M059J (cell line): ENCODE results near the gene ILK. TPM values are rescaled to one million over a fixed set of nuclear protein-coding genes. Genes with fewer than 3 reads are reported as not detected.
A peak's percentile ranks its signal among the peaks of the same experiment; 100 is the strongest.

Source experiments
- DNase-seq: peaks from one replicate; pipeline ENCODE4 v3.0.0-alpha.2; 2012; ENCODE audit warnings: low read depth
- total RNA-seq: library from RNA; depleted of rRNA; stranded (reverse); fragments of >200 nt; shearing (Covaris generic); gene quantifications from 2 replicates; pipeline ENCODE4 v1.2.3, GENCODE V29; 2014; rRNA removed

ILK gene
- total RNA-seq, 1 experiment from 2014 or later = 201 TPM

DNA sequence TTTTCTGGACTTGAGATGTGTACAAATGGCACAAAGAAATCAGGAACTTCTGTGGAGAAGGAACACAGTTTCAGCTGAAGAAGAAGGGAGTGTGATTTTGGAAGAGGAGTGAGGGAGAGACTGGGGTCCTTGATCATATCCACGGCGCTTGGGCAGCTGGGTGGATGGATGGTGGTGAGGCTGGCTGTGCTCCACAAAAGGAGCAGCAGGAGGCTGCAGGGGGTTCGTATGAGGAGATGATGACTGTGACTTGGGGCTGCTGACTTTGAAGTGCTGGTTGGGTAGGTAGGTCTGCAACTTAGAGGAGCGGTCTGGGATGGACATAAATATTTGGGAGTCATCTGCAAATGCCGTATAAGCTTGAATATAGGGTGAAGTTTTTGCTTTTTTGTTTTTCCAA, 53.4 kb downstream of the ILK start:
- no peak for DNase-seq

- DNase-seq = peak; percentile 36
These were observed 53.8 kb downstream of the ILK start for GRCh38 chr11:6657346-6657745.

DNA sequence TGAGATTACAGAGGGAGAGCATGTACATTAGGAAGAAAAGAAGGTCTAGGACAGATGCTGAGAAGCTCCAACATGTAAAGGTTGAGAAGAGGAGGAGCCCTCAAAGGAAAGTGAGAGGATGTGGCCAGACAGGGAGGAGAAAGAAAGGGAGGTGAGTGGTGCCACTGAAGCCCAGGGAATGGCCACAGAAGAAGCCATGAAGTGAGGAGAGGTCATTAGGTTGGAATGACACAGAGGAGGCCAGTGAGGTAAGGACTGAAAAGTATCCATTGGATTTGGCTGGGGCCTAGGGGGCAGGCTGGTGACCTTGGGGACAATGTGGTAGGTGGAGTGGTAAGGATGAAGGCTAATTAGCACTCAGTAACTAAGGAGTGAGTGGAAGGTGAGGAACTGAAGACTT, 55.1 kb downstream of the ILK start:
- DNase-seq = no peak

Other genes with a start within 250 kb of the ILK start
- 105 and 124 TPM in 2 replicates for gene SMPD1, start 213.3 kb upstream of the ILK start, total RNA-seq
- gene APBB1, start 184.7 kb upstream of the ILK start, total RNA-seq = 16.5 and 24.4 TPM in 2 replicates
- not detected in 2 replicates for gene HPX, start 162.8 kb upstream of the ILK start, total RNA-seq
- gene TRIM3, start 129.8 kb upstream of the ILK start, total RNA-seq = 10.3 and 10.4 TPM in 2 replicates
- 66.8 and 84.0 TPM in 2 replicates for gene ARFIP2, start 122.4 kb upstream of the ILK start, total RNA-seq
- 36.6 and 53.2 TPM in 2 replicates for gene TIMM10B, start 122.3 kb upstream of the ILK start, total RNA-seq
- gene DNHD1, start 106.5 kb upstream of the ILK start, total RNA-seq = 1.3 and 1.4 TPM in 2 replicates
- gene RRP8, start 158 bp upstream of the ILK start, total RNA-seq = 18.0 and 18.8 TPM in 2 replicates
- 108 and 133 TPM in 2 replicates for gene TAF10, start 8.4 kb downstream of the ILK start, total RNA-seq
- gene TPP1, start 15.6 kb downstream of the ILK start, total RNA-seq = 57.4 and 94.6 TPM in 2 replicates
- 4.6 and 8.8 TPM in 2 replicates for gene DCHS1, start 52.0 kb downstream of the ILK start, total RNA-seq
- 125 and 132 TPM in 2 replicates for gene MRPL17, start 79.6 kb downstream of the ILK start, total RNA-seq
- not detected in 2 replicates for gene OR2AG2, start 168.2 kb downstream of the ILK start, total RNA-seq
- not detected in 2 replicates for gene OR2AG1, start 179.2 kb downstream of the ILK start, total RNA-seq
- not detected in 2 replicates for gene OR6A2, start 195.9 kb downstream of the ILK start, total RNA-seq
- gene OR10A5, start 241.9 kb downstream of the ILK start, total RNA-seq = not detected in 2 replicates